K562 (cell line): Measurements from ENCODE around the gene THG1L. TPM values are rescaled to one million over a fixed set of nuclear protein-coding genes. Genes with fewer than 3 reads are reported as not detected.

Source experiments
- CBX5 ChIP-seq: IDR thresholded peaks from 2 replicates; pipeline ENCODE4 v1.6.1; 2014; ENCODE audit warnings: low read depth, borderline replicate concordance
- CEBPB ChIP-seq: fragments of 450-650 bp; IDR thresholded peaks from 2 replicates; pipeline ENCODE4 v1.6.1; 2016; ENCODE audit warnings: missing genetic modification characterization, missing compliant biosample characterization
- CEBPG ChIP-seq, 3 experiments: fragments of 200-800 bp in 1 of 3; sonication (Bioruptor generic) in 1 of 3; sonication (generic) in 1 of 3; formaldehyde crosslinking in 1 of 3; IDR thresholded peaks in 2 of 3; conservative IDR thresholded peaks in 1 of 3; 2 replicates each; pipeline versions ENCODE4 v1.6.1 to v1.8.0; 2016 to 2022; ENCODE audit warnings: missing compliant biosample characterization in 2 of 3, missing genetic modification characterization in 2 of 3, mild to moderate bottlenecking in 1 of 3, missing genetic modification reagents in 1 of 3
- HCFC1 ChIP-seq: IDR thresholded peaks from 2 replicates; pipeline ENCODE4 v1.6.1; 2012; ENCODE audit warnings: low read depth, low read length, improper control_type of control experiment
- MGA ChIP-seq: fragments of 450-650 bp; IDR thresholded peaks from 2 replicates; pipeline ENCODE4 v1.6.1; 2016; ENCODE audit warnings: mild to moderate bottlenecking, moderate library complexity
- MXD1 ChIP-seq: fragments of 250-450 bp; sonication (Bioruptor Pico); IDR thresholded peaks from 2 replicates; pipeline ENCODE4 v1.8.0; 2021; ENCODE audit warnings: borderline replicate concordance, mild to moderate bottlenecking, moderate library complexity; ENCODE audit not compliant: poor library complexity, severe bottlenecking
- RAD21 ChIP-seq, 2 experiments: fragments of 250-450 bp in 1 of 2; fragments of 450-650 bp in 1 of 2; sonication (Bioruptor Pico) in 1 of 2; formaldehyde crosslinking in 1 of 2; IDR thresholded peaks in 1 of 2; conservative IDR thresholded peaks in 1 of 2; 2 replicates each; pipeline versions ENCODE4 v1.4.0 to v1.8.0; 2020 to 2022; ENCODE audit warnings: mild to moderate bottlenecking in 2 of 2, moderate library complexity in 1 of 2
- RB1 ChIP-seq: fragments of 450-650 bp; IDR thresholded peaks from 2 replicates; pipeline ENCODE4 v1.6.1; 2017; ENCODE audit warnings: low read depth, mild to moderate bottlenecking
- SMAD2 ChIP-seq: fragments of 150-350 bp; IDR thresholded peaks from 2 replicates; pipeline ENCODE4 v1.6.1; 2014; ENCODE audit warnings: low read depth, mild to moderate bottlenecking, low read length
- TARDBP ChIP-seq: fragments of 450-650 bp; IDR thresholded peaks from 2 replicates; pipeline ENCODE4 v1.6.1; 2016
- ZNF280A ChIP-seq: fragments of 450-650 bp; IDR thresholded peaks from 2 replicates; pipeline ENCODE4 v1.6.1; 2018; ENCODE audit warnings: mild to moderate bottlenecking, low read depth; ENCODE audit not compliant: partially characterized antibody
- polyA plus RNA-seq, 8 experiments: library from polyadenylated mRNA; depleted of rRNA in 4 of 8; stranded (reverse) in 5 of 8; unstranded in 3 of 8; fragments of >200 nt; fragmentation: Nextera tagmentation in 2 of 8; fragmentation: Illumina TruSeq in 1 of 8; extraction: Ambion mirVana in 2 of 8; extraction: Trizol in 1 of 8; gene quantifications; 2 replicates each; pipeline versions ENCODE4 v1.2.1 to v1.2.3, GENCODE V29; 2011 to 2014; ENCODE audit warnings: inconsistent platforms in 1 of 8, missing spikeins in 1 of 8
- total RNA-seq, 7 experiments: library from RNA; depleted of rRNA in 6 of 7; stranded (reverse); fragments of >200 nt in 6 of 7; fragmentation: Illumina TruSeq in 2 of 7; extraction: Trizol in 2 of 7; gene quantifications; 2 replicates each; pipeline versions ENCODE4 v1.2.1 to v1.2.3, GENCODE V29; 2011 to 2021; ENCODE audit warnings: low replicate concordance in 1 of 7

The THG1L gene
- total and polyA plus RNA-seq, 9 of the 15 experiments (the other 6 are each of a cell fraction or from before 2014, with no cell fraction given): 21.8 to 40.7 (median 28.0) TPM

GRCh38 chr5:157748760-157749461 is 17.7 kb downstream of the THG1L start (continued):
- TF ChIP-seq MGA (no peak), RB1 (no peak), HCFC1 (no peak), ZNF280A (no peak), MXD1 (CRISPR knock-in tag) (no peak), CEBPB (tag) (peak; percentile 69), RAD21 (CRISPR knock-in tag; conservative IDR thresholded peaks at IDR 0.05 in 1 of 2, IDR thresholded peaks at IDR 0.05 in 1 of 2) (peak; percentile 17 to 21; a peak in 2 of 4 replicates), CBX5 (no peak), SMAD2 (no peak), TARDBP (no peak), CEBPG (CRISPR knock-in tag; IDR thresholded peaks at IDR 0.05) (no peak), CEBPG (tag; conservative IDR thresholded peaks at IDR 0.05 in 1 of 2, IDR thresholded peaks at IDR 0.05 in 1 of 2) (peak; percentile 41 to 81)
